Measurements from ENCODE around the gene CD53. TPM values are rescaled to one million over a fixed set of nuclear protein-coding genes. Genes with fewer than 3 reads are reported as not detected.
A peak's percentile ranks its signal among the peaks of the same experiment; 100 is the strongest.

CD53 gene
- total RNA-seq, 2 donors from 2014 or later = 4.9 to 16.6 TPM

GRCh38 chr1:110878993-110879392 lies 6.0 kb downstream of the CD53 start:
- no peak for DNase-seq
- Histone ChIP-seq H3K27ac (no peak overlapping the region), H3K9me3 (no peaks in the 10 kb centered on the region), H3K27me3 (no peaks in the 10 kb centered on the region), H3K36me3 (replicated peaks in 1 of 2; ENCODE audit: insufficient read depth in 1 of 2, low read depth in 2 of 2) (no peaks in the 10 kb centered on the region), H3K4me3 (no peak overlapping the region), H3K4me1 (no peaks in the 10 kb centered on the region)
- TF ChIP-seq CTCF (IDR thresholded peaks at IDR 0.05) (no peak), POLR2A (IDR thresholded peaks at IDR 0.05) (no peak)
- no peak for ATAC-seq
- 80 to 88% methylated on average over 3 of the region's 3 CpGs for WGBS, 2 donors
- intact Hi-C loops (cut with DNase I) = no loop called here

- Histone ChIP-seq H3K4me3 (no peak overlapping the region), H3K27me3 (no peaks in the 10 kb centered on the region), H3K4me1 (no peaks in the 10 kb centered on the region), H3K36me3 (replicated peaks in 1 of 2; ENCODE audit: insufficient read depth in 1 of 2, low read depth in 2 of 2) (no peaks in the 10 kb centered on the region), H3K9me3 (no peaks in the 10 kb centered on the region), H3K27ac (peak overlapping the region in 1 of 4 donors; percentile 36)
- 44 to 46% methylated on average over 7 of the region's 7 CpGs for WGBS, 2 donors
- peak in 2 of 4 donors; percentile 6 to 41 for DNase-seq
- ATAC-seq = no peak
- no peak for TF ChIP-seq POLR2A (IDR thresholded peaks at IDR 0.05)
- no peak for TF ChIP-seq CTCF (IDR thresholded peaks at IDR 0.05)
- intact Hi-C loops (cut with DNase I) = no loop called here
These were observed 7.0 kb downstream of the CD53 start for GRCh38 chr1:110879758-110880606.

GRCh38 chr1:110880708-110881374 lies 7.9 kb downstream of the CD53 start:
- ATAC-seq = no peak
- intact Hi-C loops (cut with DNase I) = no loop called here
- Histone ChIP-seq H3K4me3 (no peak overlapping the region), H3K27me3 (no peaks in the 10 kb centered on the region), H3K36me3 (replicated peaks in 1 of 2; ENCODE audit: insufficient read depth in 1 of 2, low read depth in 2 of 2) (no peaks in the 10 kb centered on the region), H3K9me3 (no peaks in the 10 kb centered on the region), H3K27ac (no peak overlapping the region), H3K4me1 (no peaks in the 10 kb centered on the region)
- DNase-seq = no peak
- TF ChIP-seq CTCF (IDR thresholded peaks at IDR 0.05) (no peak), POLR2A (IDR thresholded peaks at IDR 0.05) (no peak)
- WGBS, 2 donors = 56 to 69% methylated on average over 2 of the region's 2 CpGs

- ATAC-seq (no peak), DNase-seq (no peak)
- TF ChIP-seq POLR2A (IDR thresholded peaks at IDR 0.05) (no peak), CTCF (IDR thresholded peaks at IDR 0.05) (no peak)
- no peaks in the 10 kb centered on the region for H3K36me3 ChIP-seq (replicated peaks in 1 of 2; ENCODE audit: insufficient read depth in 1 of 2, low read depth in 2 of 2)
- WGBS, 2 donors = 53 to 58% methylated on average over 6 of the region's 6 CpGs
- no peaks in the 10 kb centered on the region for H3K27me3 ChIP-seq
- intact Hi-C loops (cut with DNase I) = no loop called here
- H3K27ac ChIP-seq = no peak overlapping the region
- H3K4me3 ChIP-seq = no peak overlapping the region
- no peaks in the 10 kb centered on the region for H3K4me1 ChIP-seq
- no peaks in the 10 kb centered on the region for H3K9me3 ChIP-seq
These were observed 15.1 kb downstream of the CD53 start for GRCh38 chr1:110888049-110888448.

Data from body of pancreas (tissue), 4 donors.